Activated CD4-positive, alpha-beta T cell treated with anti-CD3 and anti-CD28 coated beads, Interleukin-2, Interleukin-6, amounts not matched to agents 100 ng/mL and 50 ng/mL, durations not matched to agents 16 hours and 8 hours (primary cell): ENCODE results near the gene PITX3.
"Not testable (repeated sequence)": the region's sequence is repeated elsewhere in the genome, so short reads cannot be mapped to it uniquely, and the experiment has no call there.

Source experiments
- DNase-seq: peaks from one replicate; pipeline ENCODE4 v3.0.0-alpha.2; 2020

Gene PITX3

GRCh38 chr10:102254426-102254825 lies 13.1 kb upstream of the PITX3 start:
- no peak for DNase-seq

- not testable (repeated sequence) for DNase-seq
Measured at GRCh38 chr10:102252508-102252907, 11.2 kb upstream of the PITX3 start.

DNA sequence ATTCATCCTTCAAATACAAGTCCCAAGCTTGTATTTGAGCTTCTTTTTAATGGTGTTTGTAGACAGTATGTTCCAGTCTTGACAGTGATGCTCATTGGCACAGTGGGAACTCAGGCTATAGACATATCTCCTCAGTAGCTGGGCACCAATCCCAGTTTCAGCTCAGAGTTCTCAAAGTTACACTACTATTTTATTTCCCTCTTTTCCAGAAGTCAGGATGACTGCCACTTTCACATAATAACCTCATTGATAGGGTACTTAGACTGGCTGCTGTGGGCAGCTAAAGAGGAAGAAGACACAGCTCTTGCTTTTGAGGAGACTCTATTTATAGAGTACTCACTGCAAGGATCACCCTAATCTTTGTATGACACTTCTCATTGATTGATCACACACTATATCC lies 6.4 kb upstream of the PITX3 start:
- no peak for DNase-seq

- peak; percentile 18 for DNase-seq
Measured at GRCh38 chr10:102246261-102246660, 4.9 kb upstream of the PITX3 start.

DNA sequence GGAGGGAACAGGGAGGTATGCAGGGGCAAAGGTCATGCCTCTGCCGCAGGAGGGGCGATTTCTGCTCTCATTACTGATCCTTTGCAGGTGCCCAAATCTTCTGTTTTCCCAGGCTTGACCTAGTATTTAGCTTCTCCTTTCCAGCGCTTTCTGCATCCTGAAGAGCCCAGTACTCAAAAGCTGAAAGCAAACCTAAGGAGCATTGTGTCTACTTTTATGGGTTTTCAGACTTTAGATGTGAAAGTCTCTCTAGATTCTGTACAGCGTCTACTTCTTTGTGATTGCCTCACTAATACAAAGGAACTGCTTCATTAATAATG lies 4.6 kb upstream of the PITX3 start:
- DNase-seq = no peak

GRCh38 chr10:102245082-102245931 lies 4.0 kb upstream of the PITX3 start, which contains the start of gene GBF1:
GBF1 (plus strand) TSS chr10:102245532; CDS start chr10:102258939, 13,407 bp downstream.
- DNase-seq = peak; percentile 99

DNA sequence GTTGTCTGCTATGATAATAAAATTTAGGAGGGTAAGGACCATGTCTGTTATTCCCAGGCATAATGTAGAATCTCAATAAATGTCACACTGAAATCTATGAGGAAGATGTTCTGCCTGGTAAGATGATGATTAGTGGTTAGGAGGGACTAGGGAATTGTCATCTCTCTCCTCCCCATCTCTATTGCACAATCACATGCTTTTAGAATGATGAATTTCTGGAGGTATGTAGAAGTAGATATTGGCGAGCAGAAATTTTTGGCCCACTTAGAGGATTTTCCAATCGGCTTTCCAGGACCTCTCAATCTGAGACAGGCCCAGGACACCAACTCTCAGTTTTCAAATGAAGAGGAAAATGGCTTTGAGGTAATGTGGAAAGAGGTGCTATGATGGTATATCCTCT lies 2.0 kb upstream of the PITX3 start:
- no peak for DNase-seq

GRCh38 chr10:102242118-102242485 lies 790 bp upstream of the PITX3 start:
- no peak for DNase-seq

DNA sequence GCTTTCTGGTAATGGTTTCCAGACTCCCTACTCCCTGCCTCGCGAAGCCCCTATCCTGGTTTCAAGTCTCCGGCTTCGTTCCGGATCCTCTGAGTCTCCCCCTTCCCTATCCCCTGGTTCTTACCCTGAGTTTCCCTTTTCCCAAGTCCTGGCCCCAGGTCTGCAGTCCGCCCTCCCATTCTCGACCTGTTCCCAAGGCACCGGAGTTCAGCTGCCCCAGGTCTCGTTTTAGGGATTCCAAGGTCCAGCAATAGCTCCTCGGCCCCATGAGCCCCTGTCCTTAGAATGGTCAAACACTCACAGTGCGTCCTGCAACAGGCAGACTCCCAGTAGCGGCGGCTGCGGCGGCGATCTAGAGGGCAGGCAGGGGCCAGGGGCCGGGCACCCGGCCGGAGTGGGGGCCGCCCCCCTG lies 274 bp downstream of the PITX3 start:
- no peak for DNase-seq

DNA sequence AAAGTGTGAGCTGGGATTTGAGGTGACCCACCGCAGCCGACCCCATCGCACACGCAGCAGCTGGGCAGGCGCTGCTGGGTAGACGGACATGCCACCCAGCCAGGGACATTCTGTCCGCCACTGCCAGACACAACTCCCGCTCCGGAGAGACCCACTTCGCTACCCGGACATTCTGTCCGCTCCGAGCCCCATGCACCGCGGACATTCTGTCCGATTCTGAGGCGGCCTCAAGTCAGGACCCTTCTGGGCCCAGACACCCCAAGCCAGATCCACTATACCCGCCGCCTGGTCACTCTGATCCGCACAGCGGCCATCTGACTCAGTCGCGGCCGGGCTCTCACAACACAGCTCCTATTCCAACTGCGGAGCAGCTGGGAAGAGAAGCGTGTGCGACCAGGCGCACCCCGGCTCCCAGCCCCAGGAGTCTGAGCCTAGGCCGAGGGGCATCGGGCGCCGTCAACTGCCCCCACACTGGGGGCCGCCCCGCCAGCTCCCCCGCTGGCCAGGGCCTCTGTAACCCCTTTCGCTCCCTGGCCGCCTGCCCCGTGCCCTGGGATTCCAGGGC lies 763 bp downstream of the PITX3 start:
- no peak for DNase-seq

GRCh38 chr10:102237711-102238252 lies 3.5 kb downstream of the PITX3 start:
- DNase-seq = no peak

GRCh38 chr10:102236006-102236405 lies 5.3 kb downstream of the PITX3 start:
- DNase-seq = no peak

DNA sequence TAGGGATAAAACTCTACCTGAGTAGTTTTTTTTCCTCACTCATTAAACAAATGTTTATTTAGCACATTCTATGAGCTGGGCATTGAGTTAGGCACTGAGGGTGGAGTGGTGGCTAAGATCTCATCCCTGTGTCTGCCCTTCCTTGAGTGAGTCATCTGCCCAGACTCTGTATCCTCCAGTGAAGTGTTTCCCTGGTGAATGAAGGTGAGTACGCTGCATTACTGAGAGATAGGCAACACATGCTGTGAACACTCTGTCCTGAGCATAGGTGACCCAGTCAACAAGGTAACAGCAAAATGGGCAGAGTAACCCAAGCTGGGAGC lies 5.8 kb downstream of the PITX3 start:
- no peak for DNase-seq

- no peak for DNase-seq
Measured at GRCh38 chr10:102234888-102235597, 6.3 kb downstream of the PITX3 start.

- no peak for DNase-seq
Measured at GRCh38 chr10:102233997-102234396, 7.3 kb downstream of the PITX3 start.

DNA sequence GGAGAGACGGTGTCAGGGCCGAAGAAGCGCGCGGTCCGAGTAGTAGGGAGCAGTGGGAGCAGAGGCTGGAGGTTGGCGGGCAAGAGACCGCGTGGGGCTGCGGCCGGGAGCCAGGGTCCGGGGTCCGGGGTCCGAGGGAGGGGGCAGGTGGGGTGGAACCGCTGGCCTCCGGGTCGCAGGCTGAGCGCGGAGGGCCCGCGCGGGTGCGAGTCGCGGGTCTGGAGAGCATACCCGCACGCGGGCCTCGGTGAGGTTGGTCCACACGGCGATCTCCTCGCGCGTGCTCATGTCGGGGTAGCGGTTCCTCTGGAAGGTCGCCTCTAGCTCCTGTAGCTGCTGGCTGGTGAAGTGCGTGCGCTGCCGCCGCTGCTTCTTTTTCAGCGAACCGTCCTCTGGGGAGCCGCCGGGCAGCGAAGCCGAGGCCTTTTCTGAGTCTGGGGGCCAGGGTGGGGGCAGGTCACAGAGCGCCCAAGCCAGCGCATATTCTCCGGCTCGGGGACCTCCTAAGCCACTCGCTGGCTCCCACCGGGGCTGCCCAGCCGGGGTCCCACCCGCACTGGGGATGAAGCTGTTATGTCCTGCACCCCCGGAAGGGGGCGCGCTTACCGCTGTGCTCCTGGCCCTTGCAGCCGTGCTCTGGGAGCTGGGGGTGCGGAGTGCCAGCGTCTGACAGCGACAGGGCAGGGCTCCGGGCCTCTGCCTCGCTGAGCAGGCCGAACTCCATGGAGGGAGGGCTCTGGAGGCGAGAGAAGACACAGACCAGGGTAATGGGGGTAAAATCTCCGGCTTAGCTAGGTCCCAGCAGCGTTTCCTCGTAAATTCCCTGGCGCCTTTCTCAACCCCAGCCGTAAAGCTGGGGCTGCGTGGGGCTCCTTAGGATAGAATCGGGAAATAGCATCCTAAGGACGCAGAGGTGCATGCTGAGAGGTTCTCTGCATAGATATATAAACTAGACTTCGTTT lies 9.7 kb downstream of the PITX3 start:
- DNase-seq = peak; percentile 87

DNA sequence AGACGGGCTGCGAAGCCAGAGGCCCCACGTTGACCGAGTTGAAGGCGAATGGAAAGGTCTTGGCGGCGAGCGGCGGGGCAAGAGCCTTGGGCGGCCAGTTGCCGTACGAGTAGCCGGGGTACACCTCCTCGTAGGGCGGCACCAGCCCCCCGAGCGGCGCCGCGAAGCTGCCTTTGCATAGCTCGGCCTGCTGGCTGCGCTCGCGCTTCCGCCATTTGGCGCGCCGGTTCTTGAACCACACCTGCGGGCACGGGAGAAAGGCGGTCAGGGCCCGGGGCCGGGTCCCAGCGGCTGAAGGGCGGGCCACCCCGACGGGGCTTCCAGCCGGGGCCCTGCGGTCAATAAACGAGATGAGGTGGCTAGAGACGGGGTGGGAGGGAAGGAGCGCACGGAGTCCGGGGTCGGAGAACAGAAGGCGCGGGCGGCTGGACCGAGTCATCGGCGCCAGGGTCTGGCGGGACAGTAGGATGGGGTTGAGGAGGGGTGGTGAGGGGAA lies 10.4 kb downstream of the PITX3 start:
- peak; percentile 59 for DNase-seq

- DNase-seq = peak; percentile 34
Measured at GRCh38 chr10:102230264-102230860, 10.9 kb downstream of the PITX3 start.

- DNase-seq = peak; percentile 90
Measured at GRCh38 chr10:102229810-102230263, 11.5 kb downstream of the PITX3 start.

DNA sequence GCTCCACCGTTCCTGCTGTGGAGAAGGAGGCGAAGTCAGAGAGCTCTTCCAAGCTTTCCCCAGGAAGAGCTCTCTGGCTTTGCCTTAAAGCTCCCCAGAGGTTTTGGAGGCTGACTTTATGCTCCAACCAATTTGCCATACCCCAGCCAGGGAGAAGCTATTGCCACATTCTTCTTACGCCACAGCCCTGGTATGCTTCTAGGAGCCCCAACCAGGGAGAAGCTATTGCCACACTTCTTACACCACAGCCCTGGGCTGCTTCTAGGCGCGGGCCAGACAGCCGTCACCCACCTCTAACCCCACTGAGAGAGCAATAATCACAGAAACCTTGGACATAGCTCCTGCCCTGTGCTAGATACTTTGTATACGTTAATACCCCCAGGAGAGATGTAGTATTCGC lies 14.3 kb downstream of the PITX3 start:
- DNase-seq = no peak

GRCh38 chr10:102226542-102226870 lies 14.8 kb downstream of the PITX3 start:
- DNase-seq = no peak
